Hepatocyte (in vitro differentiated cells): ENCODE data around the gene RAPGEF6. TPM values are rescaled to one million over a fixed set of nuclear protein-coding genes. Genes with fewer than 3 reads are reported as not detected.
A peak's percentile ranks its signal among the peaks of the same experiment; 100 is the strongest.

Source experiments
- DNase-seq: peaks from one replicate; pipeline ENCODE4 v3.0.0-alpha.2; 2016; ENCODE audit warnings: low spot score
- H2AFZ ChIP-seq: fragments of 200-600 bp; sonication (generic); 2 replicates; pipeline ENCODE4 v1.6.0; 2016; ENCODE audit warnings: antibody characterized with exemption, mild to moderate bottlenecking
- H3K27ac ChIP-seq: fragments of 200-600 bp; sonication (generic); 2 replicates; pipeline ENCODE4 v1.5.1; 2016; ENCODE audit warnings: mild to moderate bottlenecking
- H3K27me3 ChIP-seq: fragments of 200-600 bp; sonication (generic); 2 replicates; pipeline ENCODE4 v1.6.1; 2016
- H3K36me3 ChIP-seq: fragments of 200-600 bp; sonication (generic); replicated peaks from 2 replicates; pipeline ENCODE4 v1.5.1; 2016; ENCODE audit warnings: low read depth; ENCODE audit not compliant: insufficient read depth
- H3K4me1 ChIP-seq: fragments of 200-600 bp; sonication (generic); 2 replicates; pipeline ENCODE4 v1.5.1; 2016; ENCODE audit warnings: mild to moderate bottlenecking, moderate library complexity; ENCODE audit not compliant: insufficient read depth
- H3K4me2 ChIP-seq: fragments of 200-600 bp; sonication (generic); 2 replicates; pipeline ENCODE4 v1.6.0; 2016
- H3K4me3 ChIP-seq: fragments of 200-600 bp; sonication (generic); 2 replicates; pipeline ENCODE4 v1.5.1; 2016; ENCODE audit warnings: mild to moderate bottlenecking
- H3K79me2 ChIP-seq: fragments of 200-600 bp; sonication (generic); 2 replicates; pipeline ENCODE4 v1.6.0; 2017; ENCODE audit warnings: mild to moderate bottlenecking
- H3K9me2 ChIP-seq: fragments of 200-600 bp; sonication (generic); replicated peaks from 2 replicates; pipeline ENCODE4 v1.6.0; 2017; ENCODE audit warnings: mild to moderate bottlenecking; ENCODE audit not compliant: insufficient read depth
- H3K9me3 ChIP-seq: fragments of 200-600 bp; sonication (generic); 2 replicates; pipeline ENCODE4 v1.5.1; 2016; ENCODE audit warnings: low read depth, mild to moderate bottlenecking
- H4K20me1 ChIP-seq: fragments of 200-600 bp; sonication (generic); 2 replicates; pipeline ENCODE4 v1.6.0; 2016; ENCODE audit warnings: mild to moderate bottlenecking; ENCODE audit not compliant: insufficient read depth, poor library complexity, severe bottlenecking
- EZH2 ChIP-seq: fragments of 200-600 bp; sonication (generic); IDR thresholded peaks from 2 replicates; pipeline ENCODE4 v1.6.1; 2016; ENCODE audit warnings: antibody characterized with exemption, mild to moderate bottlenecking, borderline replicate concordance
- EZH2phosphoT487 ChIP-seq: fragments of 200-600 bp; sonication (generic); IDR thresholded peaks from one replicate; pipeline ENCODE4 v1.6.1; 2018; ENCODE audit warnings: antibody characterized with exemption, mild to moderate bottlenecking, low read depth, moderate library complexity; ENCODE audit not compliant: unreplicated experiment, severe bottlenecking
- WGBS: methylation state at CpG from one replicate; pipeline ENCODE4 v1.1.6; 2016; ENCODE audit warnings: low lambda C conversion rate; ENCODE audit errors: missing lambda C conversion rate; 5-methylcytosine and 5-hydroxymethylcytosine counted together
- polyA plus RNA-seq: library from polyadenylated mRNA; unstranded; fragments of >200 nt; fragmentation: Nextera tagmentation; extraction: Ambion mirVana; gene quantifications from 2 replicates; pipeline ENCODE4 v1.2.1, GENCODE V29; 2016
- total RNA-seq: library from RNA; depleted of rRNA; stranded (reverse); fragments of >200 nt; gene quantifications from 2 replicates; pipeline ENCODE4 v1.2.3, GENCODE V29; 2014
- TF ChIP-seq, protein P1 (sequence below): fragments of 200-600 bp; sonication (generic); IDR thresholded peaks from 2 replicates; pipeline ENCODE4 v1.5.1; 2016; ENCODE audit warnings: antibody characterized with exemption, mild to moderate bottlenecking; ENCODE audit not compliant: poor library complexity

RAPGEF6 gene
- total and polyA plus RNA-seq, 2 experiments from 2014 or later: 4.7 to 13.3 TPM

DNA sequence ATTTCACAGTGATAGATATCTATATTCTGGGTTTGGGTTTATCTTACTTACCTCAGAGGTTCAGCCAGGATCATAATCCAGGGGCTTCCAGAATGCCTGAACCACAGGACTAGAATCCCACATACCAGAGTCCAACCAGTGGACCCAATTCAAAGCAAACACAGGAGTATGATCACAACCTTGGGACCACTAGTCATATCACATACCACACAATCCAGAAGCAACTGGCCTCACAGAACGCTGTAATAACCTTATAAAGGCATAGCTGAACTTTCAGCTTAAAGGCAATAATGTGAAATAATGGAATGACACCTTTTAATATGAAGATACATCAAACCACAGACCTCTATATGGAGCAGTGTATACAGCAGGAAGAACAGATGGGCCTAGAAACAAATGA, 25.3 kb downstream of the RAPGEF6 start:
- Histone ChIP-seq H2AFZ (no peak overlapping the region), H3K27me3 (no peaks in the 10 kb centered on the region), H3K4me3 (no peak overlapping the region), H3K9me3 (no peaks in the 10 kb centered on the region), H3K4me1 (peaks cover 14% of the 10 kb centered on the region), H3K27ac (peak overlapping the region; percentile 43), H3K9me2 (no peaks in the 10 kb centered on the region), H4K20me1 (peaks cover 5% of the 10 kb centered on the region), H3K36me3 (no peaks in the 10 kb centered on the region), H3K79me2 (peaks cover 84% of the 10 kb centered on the region), H3K4me2 (no peak overlapping the region)
- 76% methylated on average over 1 of the region's 1 CpG for WGBS
- DNase-seq: no peak
- TF ChIP-seq EZH2 (no peak), EZH2phosphoT487 (no peak)
- TF ChIP-seq, protein P1, sequence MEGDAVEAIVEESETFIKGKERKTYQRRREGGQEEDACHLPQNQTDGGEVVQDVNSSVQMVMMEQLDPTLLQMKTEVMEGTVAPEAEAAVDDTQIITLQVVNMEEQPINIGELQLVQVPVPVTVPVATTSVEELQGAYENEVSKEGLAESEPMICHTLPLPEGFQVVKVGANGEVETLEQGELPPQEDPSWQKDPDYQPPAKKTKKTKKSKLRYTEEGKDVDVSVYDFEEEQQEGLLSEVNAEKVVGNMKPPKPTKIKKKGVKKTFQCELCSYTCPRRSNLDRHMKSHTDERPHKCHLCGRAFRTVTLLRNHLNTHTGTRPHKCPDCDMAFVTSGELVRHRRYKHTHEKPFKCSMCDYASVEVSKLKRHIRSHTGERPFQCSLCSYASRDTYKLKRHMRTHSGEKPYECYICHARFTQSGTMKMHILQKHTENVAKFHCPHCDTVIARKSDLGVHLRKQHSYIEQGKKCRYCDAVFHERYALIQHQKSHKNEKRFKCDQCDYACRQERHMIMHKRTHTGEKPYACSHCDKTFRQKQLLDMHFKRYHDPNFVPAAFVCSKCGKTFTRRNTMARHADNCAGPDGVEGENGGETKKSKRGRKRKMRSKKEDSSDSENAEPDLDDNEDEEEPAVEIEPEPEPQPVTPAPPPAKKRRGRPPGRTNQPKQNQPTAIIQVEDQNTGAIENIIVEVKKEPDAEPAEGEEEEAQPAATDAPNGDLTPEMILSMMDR: no peak

DNA sequence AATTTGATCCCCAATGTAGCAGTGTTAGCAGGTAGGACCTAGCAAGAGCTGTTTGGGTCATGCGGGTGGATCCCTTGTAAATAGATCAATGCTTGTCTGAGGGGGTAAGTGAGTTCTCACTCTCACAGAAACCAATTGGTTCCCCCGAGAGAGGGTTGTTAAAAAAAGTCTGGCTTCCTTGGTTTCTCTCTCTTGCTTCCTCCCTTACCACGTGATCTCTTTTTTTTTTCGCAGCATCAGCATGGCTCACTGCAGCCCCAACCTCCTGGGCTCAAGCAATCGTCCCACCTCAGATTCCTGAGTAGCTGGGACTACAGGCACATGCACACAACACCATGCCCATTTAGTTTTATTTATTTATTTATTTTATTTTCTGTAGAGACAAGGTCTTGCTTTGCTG, 26.4 kb downstream of the RAPGEF6 start:
- Histone ChIP-seq H3K27me3 (no peaks in the 10 kb centered on the region), H4K20me1 (peaks cover 5% of the 10 kb centered on the region), H3K4me1 (peaks cover 14% of the 10 kb centered on the region), H2AFZ (no peak overlapping the region), H3K36me3 (no peaks in the 10 kb centered on the region), H3K4me2 (no peak overlapping the region), H3K27ac (no peak overlapping the region), H3K79me2 (peaks cover 86% of the 10 kb centered on the region), H3K9me2 (no peaks in the 10 kb centered on the region), H3K9me3 (no peaks in the 10 kb centered on the region), H3K4me3 (no peak overlapping the region)
- DNase-seq: no peak
- WGBS: 98% methylated on average over 5 of the region's 5 CpGs
- TF ChIP-seq EZH2 (no peak), EZH2phosphoT487 (no peak)
- TF ChIP-seq, protein P1: no peak

DNA sequence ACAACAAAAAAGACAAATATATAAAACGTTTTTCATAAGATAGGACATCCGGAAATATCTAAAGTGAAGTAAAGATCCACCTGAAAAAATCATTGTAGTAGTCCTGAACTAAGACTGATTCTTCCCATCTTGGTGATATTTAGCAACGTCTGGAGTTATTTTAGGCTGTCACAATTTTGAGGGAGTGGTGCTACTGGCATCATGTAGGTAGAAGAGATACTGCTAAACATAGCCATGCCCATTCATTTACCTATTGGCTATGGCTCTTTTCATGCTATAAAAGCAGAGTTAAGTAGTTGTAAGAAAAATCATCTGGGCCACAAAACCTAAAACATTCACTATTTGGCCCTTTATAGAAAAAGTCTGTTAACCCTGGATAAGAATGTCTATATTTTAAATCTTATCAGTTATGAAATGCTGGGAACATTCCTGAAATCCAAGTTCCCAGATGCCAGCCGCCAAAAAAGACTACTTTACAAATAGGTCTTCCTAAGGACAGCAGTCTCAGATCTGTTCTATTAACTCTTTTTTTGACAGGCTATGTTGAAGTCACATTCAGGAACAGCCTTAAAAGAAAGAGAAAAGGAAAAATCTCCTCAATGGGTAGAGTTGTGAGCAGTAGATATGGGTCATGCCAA, 27.0 kb downstream of the RAPGEF6 start:
- no peak overlapping the region for H3K27ac ChIP-seq
- H3K9me3 ChIP-seq: no peaks in the 10 kb centered on the region
- no peak overlapping the region for H3K4me2 ChIP-seq
- H3K4me3 ChIP-seq: no peak overlapping the region
- TF ChIP-seq EZH2phosphoT487 (no peak), EZH2 (no peak)
- TF ChIP-seq, protein P1: no peak
- no peak for DNase-seq
- peaks cover 82% of the 10 kb centered on the region for H3K79me2 ChIP-seq
- WGBS: 62% methylated on average over 4 of the region's 4 CpGs
- H3K4me1 ChIP-seq: peaks cover 14% of the 10 kb centered on the region
- H3K36me3 ChIP-seq: no peaks in the 10 kb centered on the region
- H2AFZ ChIP-seq: no peak overlapping the region
- no peaks in the 10 kb centered on the region for H3K27me3 ChIP-seq
- H3K9me2 ChIP-seq: no peaks in the 10 kb centered on the region
- H4K20me1 ChIP-seq: peaks cover 5% of the 10 kb centered on the region
